HEK293 (cell line): ENCODE results near the gene BRD3.
A peak's percentile ranks its signal among the peaks of the same experiment; 100 is the strongest.

Experiments used
- CTCF ChIP-seq: fragments of 450-650 bp; formaldehyde crosslinking; IDR thresholded peaks from 2 replicates; pipeline ENCODE4 v1.5.1; 2016; ENCODE audit warnings: missing biosample characterization, missing genetic modification characterization
- PRDM1 ChIP-seq: fragments of 450-650 bp; formaldehyde crosslinking; IDR thresholded peaks from 2 replicates; pipeline ENCODE4; 2016; ENCODE audit warnings: missing biosample characterization, missing genetic modification characterization
- RBAK ChIP-seq: fragments of 450-650 bp; formaldehyde crosslinking; IDR thresholded peaks from 2 replicates; pipeline ENCODE4 v1.5.1; 2016; ENCODE audit warnings: missing biosample characterization, missing genetic modification characterization
- REST ChIP-seq: fragments of 450-650 bp; formaldehyde crosslinking; IDR thresholded peaks from 2 replicates; pipeline ENCODE4 v1.5.1; 2016; ENCODE audit warnings: missing biosample characterization, missing genetic modification characterization
- ZSCAN4 ChIP-seq: fragments of 450-650 bp; formaldehyde crosslinking; IDR thresholded peaks from 2 replicates; pipeline ENCODE4 v1.5.1; 2017; ENCODE audit warnings: missing biosample characterization, missing genetic modification characterization

- no peak for TF ChIP-seq PRDM1 (tag by site-specific recombination)
- no peak for TF ChIP-seq ZSCAN4 (tag by site-specific recombination)
- TF ChIP-seq RBAK: no peak
- TF ChIP-seq REST (tag by site-specific recombination): no peak
- TF ChIP-seq CTCF (tag by site-specific recombination): 0 out of 2 replicates have a peak, but pooled peaks have one; percentile 21
These were observed 8.0 kb downstream of the BRD3 start for GRCh38 chr9:134059661-134060395.
